ENCODE data around the gene GPX4.

The GPX4 gene

DNA sequence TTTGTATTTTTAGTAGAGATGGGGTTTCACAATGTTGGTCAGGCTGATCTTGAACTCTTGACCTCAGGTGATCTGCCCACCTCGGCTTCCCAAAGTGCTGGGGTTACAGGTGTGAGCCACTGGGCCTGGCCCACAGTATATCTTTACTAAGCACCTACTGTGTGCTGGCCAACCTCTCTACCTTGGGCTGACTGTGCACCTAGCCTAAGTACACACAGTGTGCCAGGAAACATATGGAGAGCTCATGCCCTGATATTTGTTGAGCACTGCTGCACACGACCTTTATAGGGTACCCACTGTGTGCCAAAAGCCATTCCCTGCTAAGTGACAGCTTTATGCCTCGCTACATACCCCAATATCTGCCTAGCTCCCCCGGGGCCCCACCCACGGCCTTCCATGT, 43.1 kb upstream of the GPX4 start:
- peaks cover 34% of the 10 kb centered on the region; the same call in 1 of the 2 replicates for H3K36me3 ChIP-seq (ENCODE audit: insufficient read depth, low read length)

DNA sequence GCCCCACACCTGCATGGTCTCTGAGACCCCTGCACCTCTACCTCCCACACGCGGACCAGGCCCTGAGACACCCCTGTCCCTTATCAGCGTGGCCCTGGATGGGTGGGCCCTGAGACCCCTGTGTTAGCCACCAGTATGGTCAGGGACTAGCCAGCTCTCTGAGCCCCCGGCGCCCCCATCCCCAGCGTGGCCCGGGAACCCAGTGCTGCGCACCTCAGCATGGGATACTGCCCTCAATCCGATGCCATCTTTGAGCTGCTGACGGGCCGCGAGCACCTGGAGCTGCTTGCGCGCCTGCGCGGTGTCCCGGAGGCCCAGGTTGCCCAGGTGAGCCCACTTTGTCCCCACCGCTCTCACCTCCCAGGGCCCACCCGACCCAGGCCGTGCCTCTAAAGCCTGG, 41.8 kb upstream of the GPX4 start:
- no peak overlapping the region for H3K4me2 ChIP-seq (ENCODE audit: low read length)
- H4K20me1 ChIP-seq (ENCODE audit: insufficient read depth, low read length): no peaks in the 10 kb centered on the region
- H3K9me3 ChIP-seq (ENCODE audit: low read length): no peaks in the 10 kb centered on the region
- H3K36me3 ChIP-seq (ENCODE audit: insufficient read depth, low read length): peaks cover 21% of the 10 kb centered on the region; the same call in 1 of the 2 replicates
- H3K4me3 ChIP-seq (ENCODE audit: low read depth, low read length, poor library complexity, severe bottlenecking): no peak overlapping the region
- H3K27me3 ChIP-seq (ENCODE audit: insufficient read depth, low read length): no peaks in the 10 kb centered on the region
- no peak overlapping the region for H3K9ac ChIP-seq (ENCODE audit: low read length)
- no peak for TF ChIP-seq EZH2 (IDR thresholded peaks at IDR 0.05; ENCODE audit: borderline replicate concordance, low read length)
- TF ChIP-seq, protein P1, sequence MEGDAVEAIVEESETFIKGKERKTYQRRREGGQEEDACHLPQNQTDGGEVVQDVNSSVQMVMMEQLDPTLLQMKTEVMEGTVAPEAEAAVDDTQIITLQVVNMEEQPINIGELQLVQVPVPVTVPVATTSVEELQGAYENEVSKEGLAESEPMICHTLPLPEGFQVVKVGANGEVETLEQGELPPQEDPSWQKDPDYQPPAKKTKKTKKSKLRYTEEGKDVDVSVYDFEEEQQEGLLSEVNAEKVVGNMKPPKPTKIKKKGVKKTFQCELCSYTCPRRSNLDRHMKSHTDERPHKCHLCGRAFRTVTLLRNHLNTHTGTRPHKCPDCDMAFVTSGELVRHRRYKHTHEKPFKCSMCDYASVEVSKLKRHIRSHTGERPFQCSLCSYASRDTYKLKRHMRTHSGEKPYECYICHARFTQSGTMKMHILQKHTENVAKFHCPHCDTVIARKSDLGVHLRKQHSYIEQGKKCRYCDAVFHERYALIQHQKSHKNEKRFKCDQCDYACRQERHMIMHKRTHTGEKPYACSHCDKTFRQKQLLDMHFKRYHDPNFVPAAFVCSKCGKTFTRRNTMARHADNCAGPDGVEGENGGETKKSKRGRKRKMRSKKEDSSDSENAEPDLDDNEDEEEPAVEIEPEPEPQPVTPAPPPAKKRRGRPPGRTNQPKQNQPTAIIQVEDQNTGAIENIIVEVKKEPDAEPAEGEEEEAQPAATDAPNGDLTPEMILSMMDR (IDR thresholded peaks at IDR 0.05; ENCODE audit: low read length): no peak
- no peak overlapping the region for H2AFZ ChIP-seq (ENCODE audit: low read length)
- H3K4me1 ChIP-seq (ENCODE audit: insufficient read depth, low read length, severe bottlenecking): peaks cover 31% of the 10 kb centered on the region
- no peaks in the 10 kb centered on the region for H3K9me2 ChIP-seq (ENCODE audit: low read depth, low read length)
- no peak overlapping the region for H3K27ac ChIP-seq (ENCODE audit: low read depth, low read length, poor library complexity, severe bottlenecking)
- no peaks in the 10 kb centered on the region for H3F3A ChIP-seq (ENCODE audit: insufficient read depth, low read length)
- no peaks in the 10 kb centered on the region for H3K79me2 ChIP-seq (ENCODE audit: insufficient read depth, low read length)

More for the DNA sequence above, 43.1 kb upstream of the GPX4 start:
- Histone ChIP-seq H4K20me1 (ENCODE audit: insufficient read depth, low read length) (no peaks in the 10 kb centered on the region), H3K9ac (ENCODE audit: low read length) (no peak overlapping the region), H3K27ac (ENCODE audit: low read depth, low read length, poor library complexity, severe bottlenecking) (no peak overlapping the region), H3K4me1 (ENCODE audit: insufficient read depth, low read length, severe bottlenecking) (peaks cover 22% of the 10 kb centered on the region), H3K27me3 (ENCODE audit: insufficient read depth, low read length) (no peaks in the 10 kb centered on the region), H3K79me2 (ENCODE audit: insufficient read depth, low read length) (no peaks in the 10 kb centered on the region), H3F3A (ENCODE audit: insufficient read depth, low read length) (no peaks in the 10 kb centered on the region), H3K9me2 (ENCODE audit: low read depth, low read length) (no peaks in the 10 kb centered on the region), H3K9me3 (ENCODE audit: low read length) (no peaks in the 10 kb centered on the region), H3K4me2 (ENCODE audit: low read length) (no peak overlapping the region), H3K4me3 (ENCODE audit: low read depth, low read length, poor library complexity, severe bottlenecking) (no peak overlapping the region), H2AFZ (ENCODE audit: low read length) (no peak overlapping the region)
- TF ChIP-seq EZH2 (IDR thresholded peaks at IDR 0.05; ENCODE audit: borderline replicate concordance, low read length): no peak
- TF ChIP-seq, protein P1 (IDR thresholded peaks at IDR 0.05; ENCODE audit: low read length): no peak

DNA sequence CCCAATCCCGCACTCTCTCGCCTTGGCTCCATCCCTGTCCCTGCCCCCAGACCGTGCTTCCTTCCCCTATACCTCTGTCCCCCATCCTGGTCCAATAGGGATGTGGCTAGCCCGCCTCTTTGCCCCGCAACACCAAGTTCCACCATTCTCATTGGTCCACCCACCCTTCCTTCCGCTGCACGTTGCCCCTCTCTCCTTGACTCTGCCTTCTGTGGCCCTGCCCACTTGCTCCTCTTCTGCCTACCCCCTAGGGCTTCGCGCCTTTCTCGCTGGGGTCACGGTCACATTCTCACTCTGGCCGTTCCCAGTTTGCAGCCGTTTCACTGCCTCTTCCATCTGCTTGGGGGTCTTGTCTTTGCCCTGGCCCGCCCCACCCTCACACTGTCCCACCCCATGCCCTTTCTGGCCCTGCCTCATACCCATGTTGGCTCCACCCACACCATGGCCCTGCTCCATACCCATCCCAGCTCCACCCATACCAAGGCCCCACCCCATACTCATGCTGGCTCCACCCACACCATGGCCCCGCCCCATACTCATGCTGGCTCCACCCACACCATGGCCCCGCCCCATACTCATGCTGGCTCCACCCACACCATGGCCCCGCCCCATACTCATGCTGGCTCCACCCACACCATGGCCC, 41.3 kb upstream of the GPX4 start:
- Histone ChIP-seq H3K4me3 (ENCODE audit: low read depth, low read length, poor library complexity, severe bottlenecking) (no peak overlapping the region), H3K79me2 (ENCODE audit: insufficient read depth, low read length) (no peaks in the 10 kb centered on the region), H3F3A (ENCODE audit: insufficient read depth, low read length) (no peaks in the 10 kb centered on the region), H3K27ac (ENCODE audit: low read depth, low read length, poor library complexity, severe bottlenecking) (no peak overlapping the region), H3K4me1 (ENCODE audit: insufficient read depth, low read length, severe bottlenecking) (peaks cover 31% of the 10 kb centered on the region), H3K9me2 (ENCODE audit: low read depth, low read length) (no peaks in the 10 kb centered on the region), H3K27me3 (ENCODE audit: insufficient read depth, low read length) (no peaks in the 10 kb centered on the region), H2AFZ (ENCODE audit: low read length) (no peak overlapping the region), H3K4me2 (ENCODE audit: low read length) (no peak overlapping the region), H4K20me1 (ENCODE audit: insufficient read depth, low read length) (no peaks in the 10 kb centered on the region), H3K9ac (ENCODE audit: low read length) (no peak overlapping the region), H3K36me3 (ENCODE audit: insufficient read depth, low read length) (peaks cover 20% of the 10 kb centered on the region; the same call in 1 of the 2 replicates), H3K9me3 (ENCODE audit: low read length) (no peaks in the 10 kb centered on the region)
- no peak for TF ChIP-seq EZH2 (IDR thresholded peaks at IDR 0.05; ENCODE audit: borderline replicate concordance, low read length)
- TF ChIP-seq, protein P1 (IDR thresholded peaks at IDR 0.05; ENCODE audit: low read length): no peak

Measured in OCI-LY1 (cell line).